Mucosa of descending colon (tissue), 3 donors: Measurements from ENCODE around the gene PLAC9. TPM values are rescaled to one million over a fixed set of nuclear protein-coding genes. Genes with fewer than 3 reads are reported as not detected.

Experiments
- ATAC-seq: fragments of 200-7000 bp; cut with Tn5 transposase; one replicate; pipeline ENCODE4 v1.9.1; 2020; ENCODE audit warnings: mild to moderate bottlenecking, moderate library complexity
- DNase-seq, 3 donors: peaks; one replicate each; pipeline ENCODE4 v3.0.0-alpha.2; 2020
- H3K36me3 ChIP-seq: fragments of 200-600 bp; one replicate; pipeline ENCODE4 v1.8.0; 2021; ENCODE audit warnings: low read depth, mild to moderate bottlenecking
- H3K4me1 ChIP-seq: fragments of 200-600 bp; one replicate; pipeline ENCODE4 v1.8.0; 2021; ENCODE audit warnings: low read depth, mild to moderate bottlenecking
- H3K4me3 ChIP-seq: fragments of 200-600 bp; one replicate; pipeline ENCODE4 v1.8.0; 2021; ENCODE audit warnings: mild to moderate bottlenecking
- H3K9me3 ChIP-seq: fragments of 200-600 bp; one replicate; pipeline ENCODE4 v1.8.0; 2021; ENCODE audit warnings: mild to moderate bottlenecking
- CTCF ChIP-seq: fragments of 200-600 bp; IDR thresholded peaks from one replicate; pipeline ENCODE4 v1.8.0; 2022; ENCODE audit warnings: antibody characterized with exemption, mild to moderate bottlenecking
- intact Hi-C, 2 donors: fragments of 100-400 bp; cut with DNase I in 1 of 2; cut with micrococcal nuclease in 1 of 2; formaldehyde crosslinking; loops; one replicate each; pipeline versions ENCODE4 v1.11.0 to v1.11.1; 2022; cut with DNase I, micrococcal nuclease
- total RNA-seq, 3 donors: library from RNA; stranded (reverse); fragmentation: NEBNext Ultra II Directional in 2 of 3; extraction: Animal tissue kit (Norgen Biotek cat#: 25700) in 2 of 3; gene quantifications; one replicate each; pipeline versions ENCODE4 v1.2.1 to v1.2.4, GENCODE V29; 2021 to 2023
- donor health status: DM: no; HTN: no; CAD: no; lungs with moderate emphysema.
- donor health status: DM: no; HTN: no; CAD: no.
- donor health status: DM: no; HTN: yes; CAD: no.

Gene PLAC9
- total RNA-seq, 3 donors from 2014 or later, result 3.2 to 15.1 (median 11.8) TPM

GRCh38 chr10:80136134-80136571, 3.6 kb downstream of the PLAC9 start:
- intact Hi-C loops, result no loop called here
- ATAC-seq (peak; percentile 37), DNase-seq (peak; percentile 47 to 85 (median 61))
- Histone ChIP-seq H3K9me3 (no peaks in the 10 kb centered on the region), H3K4me1 (no peaks in the 10 kb centered on the region), H3K4me3 (no peak overlapping the region), H3K36me3 (no peaks in the 10 kb centered on the region)
- TF ChIP-seq CTCF, result no peak

GRCh38 chr10:80137031-80137862, 4.7 kb downstream of the PLAC9 start:
- ATAC-seq (peak; percentile 51), DNase-seq (no peak)
- Histone ChIP-seq H3K4me1 (no peaks in the 10 kb centered on the region), H3K36me3 (no peaks in the 10 kb centered on the region), H3K9me3 (no peaks in the 10 kb centered on the region), H3K4me3 (no peak overlapping the region)
- intact Hi-C loops, result no loop called here
- no peak for TF ChIP-seq CTCF

GRCh38 chr10:80137920-80138319, 5.4 kb downstream of the PLAC9 start:
- intact Hi-C loops, result no loop called here
- TF ChIP-seq CTCF, result no peak
- H3K4me1 ChIP-seq, result no peaks in the 10 kb centered on the region
- H3K4me3 ChIP-seq, result no peak overlapping the region
- no peaks in the 10 kb centered on the region for H3K36me3 ChIP-seq
- no peak for DNase-seq
- no peaks in the 10 kb centered on the region for H3K9me3 ChIP-seq
- no peak for ATAC-seq

- Histone ChIP-seq H3K36me3 (no peaks in the 10 kb centered on the region), H3K4me1 (peaks cover 5% of the 10 kb centered on the region), H3K4me3 (no peak overlapping the region), H3K9me3 (no peaks in the 10 kb centered on the region)
- ATAC-seq, result no peak
- DNase-seq, result no peak
- TF ChIP-seq CTCF, result no peak
- intact Hi-C loops, result no loop called here
Observed at GRCh38 chr10:80139265-80139664, 6.7 kb downstream of the PLAC9 start.

- intact Hi-C loops, result loop anchor here in 1 of 2 donors (5.0 kb wide), 1 partner anchor 82 kb away; no protein-coding TSS in a partner anchor
- Histone ChIP-seq H3K36me3 (no peaks in the 10 kb centered on the region), H3K4me1 (peaks cover 15% of the 10 kb centered on the region), H3K4me3 (no peak overlapping the region), H3K9me3 (no peaks in the 10 kb centered on the region)
- no peak for TF ChIP-seq CTCF
- ATAC-seq, result no peak
- no peak for DNase-seq
Observed at GRCh38 chr10:80140251-80140650, 7.7 kb downstream of the PLAC9 start.
